ENCODE data around the gene TAF1C. TPM values are rescaled to one million over a fixed set of nuclear protein-coding genes. Genes with fewer than 3 reads are reported as not detected.

The TAF1C gene, protein sequence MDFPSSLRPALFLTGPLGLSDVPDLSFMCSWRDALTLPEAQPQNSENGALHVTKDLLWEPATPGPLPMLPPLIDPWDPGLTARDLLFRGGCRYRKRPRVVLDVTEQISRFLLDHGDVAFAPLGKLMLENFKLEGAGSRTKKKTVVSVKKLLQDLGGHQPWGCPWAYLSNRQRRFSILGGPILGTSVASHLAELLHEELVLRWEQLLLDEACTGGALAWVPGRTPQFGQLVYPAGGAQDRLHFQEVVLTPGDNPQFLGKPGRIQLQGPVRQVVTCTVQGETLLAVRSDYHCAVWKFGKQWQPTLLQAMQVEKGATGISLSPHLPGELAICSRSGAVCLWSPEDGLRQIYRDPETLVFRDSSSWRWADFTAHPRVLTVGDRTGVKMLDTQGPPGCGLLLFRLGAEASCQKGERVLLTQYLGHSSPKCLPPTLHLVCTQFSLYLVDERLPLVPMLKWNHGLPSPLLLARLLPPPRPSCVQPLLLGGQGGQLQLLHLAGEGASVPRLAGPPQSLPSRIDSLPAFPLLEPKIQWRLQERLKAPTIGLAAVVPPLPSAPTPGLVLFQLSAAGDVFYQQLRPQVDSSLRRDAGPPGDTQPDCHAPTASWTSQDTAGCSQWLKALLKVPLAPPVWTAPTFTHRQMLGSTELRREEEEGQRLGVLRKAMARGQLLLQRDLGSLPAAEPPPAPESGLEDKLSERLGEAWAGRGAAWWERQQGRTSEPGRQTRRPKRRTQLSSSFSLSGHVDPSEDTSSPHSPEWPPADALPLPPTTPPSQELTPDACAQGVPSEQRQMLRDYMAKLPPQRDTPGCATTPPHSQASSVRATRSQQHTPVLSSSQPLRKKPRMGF
- 10 to 100 TPM; 34.3 to 48.2 TPM for total RNA-seq

DNA sequence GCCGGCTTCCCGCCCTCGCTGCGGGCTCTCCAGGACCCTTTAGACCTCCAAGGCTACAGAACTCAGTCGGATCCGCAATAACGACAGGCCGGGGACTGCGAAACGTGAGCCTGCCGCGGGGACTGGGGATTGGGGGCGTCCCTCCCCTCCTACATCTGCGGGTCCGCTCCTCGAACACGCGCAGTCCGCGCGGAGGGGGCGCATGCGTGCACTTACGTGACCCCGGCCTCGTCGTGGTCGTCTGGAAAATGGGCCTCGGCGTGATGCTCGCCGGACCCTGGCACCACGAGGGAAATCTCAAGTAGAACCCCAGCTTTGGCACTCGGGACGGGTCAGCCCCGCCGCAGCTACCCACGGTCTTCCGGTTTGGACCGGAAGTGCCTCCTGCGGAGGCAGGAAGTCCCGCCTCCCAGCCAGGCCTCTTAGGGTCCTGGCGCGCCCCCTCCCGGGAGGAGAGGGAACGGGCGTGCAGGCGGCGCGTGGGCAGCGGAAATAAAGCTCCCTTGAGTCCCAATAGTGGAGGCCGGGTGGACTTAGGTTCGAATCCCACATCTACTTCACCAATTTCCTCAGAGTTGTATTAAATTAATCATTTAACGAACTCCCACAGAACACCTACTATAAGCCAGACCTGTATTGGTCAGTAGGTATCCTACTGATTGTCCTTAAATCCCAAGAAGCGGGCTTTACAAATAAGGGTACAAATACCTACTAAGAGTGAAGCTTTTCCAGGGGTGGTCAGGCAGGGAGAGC is at the start of gene TAF1C:
TAF1C (minus strand) TSS at position 373 of the 753 bp plus-strand sequence. CDS start 2,069 bp downstream, outside the sequence.

DNA sequence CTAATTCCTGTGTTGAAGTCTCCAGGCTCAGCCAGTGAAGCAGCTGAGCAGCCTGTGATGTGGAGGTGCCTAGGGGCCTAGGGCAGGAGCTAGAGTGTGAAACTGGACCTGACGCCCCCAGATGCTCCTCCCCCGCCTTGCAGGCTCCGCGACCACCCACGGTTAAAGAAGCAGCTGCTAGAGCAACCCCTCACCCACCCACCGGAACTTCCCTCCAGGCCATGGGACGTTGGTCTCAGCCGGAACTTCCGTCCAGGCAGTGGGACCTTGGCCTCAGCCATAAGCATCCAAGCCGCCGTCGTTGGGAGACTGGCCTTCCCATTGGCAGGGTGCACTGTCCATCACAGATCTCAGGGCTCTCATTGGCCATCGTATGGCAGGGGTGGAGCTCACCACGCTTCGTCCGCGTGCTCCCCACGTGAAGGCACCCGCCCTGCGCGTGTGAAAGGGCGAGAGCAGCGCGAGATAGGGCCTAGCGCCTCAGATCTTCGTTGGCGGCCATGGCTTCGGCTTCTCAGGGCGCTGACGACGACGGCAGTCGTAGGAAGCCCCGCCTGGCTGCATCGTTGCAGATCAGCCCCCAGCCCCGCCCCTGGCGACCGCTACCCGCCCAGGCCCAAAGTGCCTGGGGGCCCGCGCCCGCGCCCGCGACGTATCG is 4.0 kb upstream of the TAF1C start, which contains the start of gene ADAD2:
ADAD2 (plus strand) TSS at position 427 of the 658 bp plus-strand sequence; CDS start at position 501, 74 bp downstream.

DNA sequence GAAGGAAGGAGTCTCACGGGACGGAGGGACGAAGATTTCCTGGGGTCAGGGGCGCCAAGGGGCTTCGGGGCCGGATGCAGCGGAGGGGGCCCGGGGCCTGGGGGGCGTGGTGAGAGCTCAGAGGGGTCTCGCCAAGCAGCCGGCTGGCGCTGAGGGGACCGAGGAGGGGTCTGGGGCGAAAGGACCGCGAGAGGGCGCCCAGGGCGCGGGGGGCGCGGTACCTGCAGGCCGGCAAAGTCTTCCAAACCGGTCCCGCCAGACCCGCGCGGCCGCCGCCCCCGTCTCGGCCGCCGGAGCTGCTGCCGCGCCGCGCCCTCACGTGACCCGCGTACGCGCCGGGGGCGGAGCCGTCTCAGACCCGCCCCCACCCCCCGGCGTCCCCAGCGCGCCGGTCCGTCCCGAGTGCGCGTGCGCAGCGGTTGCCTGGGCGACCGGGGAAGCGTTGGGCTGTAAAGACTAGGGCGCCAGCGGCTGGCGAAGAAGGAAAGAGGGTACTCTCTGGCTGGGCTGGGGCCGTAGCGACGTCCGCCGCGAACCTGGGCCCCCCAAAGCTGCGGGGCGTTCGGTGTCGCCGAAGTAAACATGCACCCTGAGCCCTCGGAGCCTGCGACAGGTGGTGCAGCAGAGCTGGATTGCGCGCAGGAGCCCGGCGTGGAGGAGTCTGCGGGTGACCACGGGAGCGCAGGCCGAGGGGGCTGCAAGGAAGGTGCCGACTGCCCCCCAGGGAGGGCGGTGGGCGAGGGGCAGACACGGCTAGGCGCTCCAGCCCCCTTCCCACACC is 41.8 kb downstream of the TAF1C start, which contains the start of the genes DNAAF1 and HSDL1:
DNAAF1 (plus strand) TSS at position 450 of the 781 bp plus-strand sequence; CDS start at position 583, 133 bp downstream.
HSDL1 (minus strand) TSS at position 319 of the 781 bp plus-strand sequence. CDS start 13,856 bp downstream, outside the sequence.

Other genes starting within 250 kb of the TAF1C start
- gene OSGIN1, start 233.8 kb downstream of the TAF1C start, total RNA-seq, result 10 to 100 TPM; 10.3 to 31.3 TPM
- 1 to 10 TPM; 1.7 to 2.0 TPM for gene NECAB2, start 218.8 kb downstream of the TAF1C start, total RNA-seq
- 1 to 10 TPM; 4.0 to 5.5 TPM for gene SLC38A8, start 144.3 kb downstream of the TAF1C start, total RNA-seq
- 10 to 100 TPM; 48.9 to 52.3 TPM for gene MBTPS1, start 70.1 kb downstream of the TAF1C start, total RNA-seq
- 10 to 100 TPM; 23.1 to 34.3 TPM for gene HSDL1, start 41.9 kb downstream of the TAF1C start, total RNA-seq
- gene DNAAF1, start 41.7 kb downstream of the TAF1C start, total RNA-seq, result under 1 TPM; 0.33 to 0.69 TPM
- not detected for gene ADAD2, start 4.1 kb upstream of the TAF1C start, total RNA-seq
- not detected for gene KCNG4, start 53.0 kb upstream of the TAF1C start, total RNA-seq
- gene WFDC1, start 107.8 kb upstream of the TAF1C start, total RNA-seq, result 10 to 100 TPM in 1 of 2 donors, not detected in 1; 10.7 TPM
- gene ATP2C2, start 181.5 kb upstream of the TAF1C start, total RNA-seq, result not detected

Data from melanocyte of skin (primary cell).